GM12875 (cell line): ENCODE measurements around the gene SMARCB1.

ENCODE experiments used
- H3K4me3 ChIP-seq: one replicate; pipeline ENCODE4 v1.5.1; 2011; ENCODE audit warnings: low read depth, low read length, control low read depth
- CTCF ChIP-seq: IDR thresholded peaks from 2 replicates; pipeline ENCODE4 v1.5.1; 2011; ENCODE audit warnings: low read depth, mild to moderate bottlenecking, control low read depth, inconsistent platforms, low read length, moderate library complexity, borderline replicate concordance; ENCODE audit not compliant: insufficient read depth

SMARCB1 gene

DNA sequence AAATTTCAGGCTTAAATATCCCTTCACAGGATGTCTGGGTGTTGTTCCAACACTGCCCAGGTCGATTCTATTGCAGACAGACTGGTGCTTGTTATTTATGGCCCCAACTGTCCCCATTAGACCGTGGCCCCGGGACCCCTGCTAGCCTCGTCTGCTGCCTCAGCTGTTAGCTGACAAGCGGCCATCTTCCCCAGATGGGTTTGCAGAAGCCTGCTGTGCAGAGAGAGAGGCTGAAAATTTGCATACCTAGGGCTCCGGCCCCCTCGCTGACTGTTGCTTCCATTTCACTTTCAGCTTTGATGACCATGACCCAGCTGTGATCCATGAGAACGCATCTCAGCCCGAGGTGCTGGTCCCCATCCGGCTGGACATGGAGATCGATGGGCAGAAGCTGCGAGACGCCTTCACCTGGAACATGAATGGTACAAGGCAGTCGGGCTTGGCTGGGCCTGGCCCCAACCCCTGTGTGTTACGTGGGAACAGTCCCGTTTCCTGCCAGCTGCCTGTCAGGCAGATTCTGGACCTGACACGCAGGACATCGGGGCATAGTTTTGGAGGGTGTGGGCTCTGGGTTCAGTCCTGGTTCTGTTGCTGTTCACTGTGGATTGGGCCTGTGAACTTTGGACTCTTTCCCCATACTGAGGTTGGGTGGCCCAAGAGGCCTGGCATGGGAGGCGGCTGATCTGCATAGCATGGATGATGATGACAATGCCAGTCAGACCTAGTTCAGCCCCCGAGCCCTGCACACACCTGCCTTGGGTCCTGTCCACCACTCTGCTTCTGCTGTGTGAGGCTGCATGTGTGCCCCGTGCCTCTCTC is 16.4 kb downstream of the SMARCB1 start:
- TF ChIP-seq CTCF, result no peak
- H3K4me3 ChIP-seq, result no peak overlapping the region

- TF ChIP-seq CTCF, result no peak
- H3K4me3 ChIP-seq, result no peak overlapping the region
Measured at GRCh38 chr22:23804781-23805291, 18.1 kb downstream of the SMARCB1 start.

GRCh38 chr22:23806837-23807236 is 20.1 kb downstream of the SMARCB1 start:
- no peak overlapping the region for H3K4me3 ChIP-seq
- TF ChIP-seq CTCF, result no peak

- no peak for TF ChIP-seq CTCF
- no peak overlapping the region for H3K4me3 ChIP-seq
Measured at GRCh38 chr22:23812378-23812777, 25.6 kb downstream of the SMARCB1 start.

DNA sequence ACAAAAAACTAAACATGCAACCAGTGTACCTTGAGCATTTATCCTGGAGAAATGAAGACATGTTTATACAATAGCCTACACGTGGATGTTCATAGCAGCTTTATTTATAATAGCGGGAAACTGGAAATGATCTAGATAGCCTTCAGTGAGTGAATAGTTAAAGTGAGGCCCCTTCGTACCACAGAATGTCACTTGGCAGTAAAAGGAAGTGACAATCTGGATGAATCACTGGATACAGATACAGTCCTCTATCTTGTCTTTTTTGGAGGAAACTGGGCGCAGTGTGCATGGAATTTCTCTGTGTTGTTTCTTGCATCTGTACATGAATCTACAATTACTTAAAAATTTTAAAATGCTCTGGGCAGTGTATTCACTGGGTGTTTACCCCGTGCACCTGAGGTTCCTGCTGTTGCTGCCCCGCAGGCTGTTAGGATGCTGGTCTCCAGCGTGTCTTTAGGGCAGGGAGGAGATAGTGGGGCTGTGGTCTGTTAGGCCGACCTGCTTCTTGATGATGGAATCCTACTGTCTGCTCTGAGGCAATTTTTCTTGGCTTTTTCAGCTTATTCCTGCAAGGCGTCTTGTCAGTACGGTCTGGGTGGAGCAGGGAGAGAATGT is 28.9 kb downstream of the SMARCB1 start:
- TF ChIP-seq CTCF, result no peak
- no peak overlapping the region for H3K4me3 ChIP-seq

DNA sequence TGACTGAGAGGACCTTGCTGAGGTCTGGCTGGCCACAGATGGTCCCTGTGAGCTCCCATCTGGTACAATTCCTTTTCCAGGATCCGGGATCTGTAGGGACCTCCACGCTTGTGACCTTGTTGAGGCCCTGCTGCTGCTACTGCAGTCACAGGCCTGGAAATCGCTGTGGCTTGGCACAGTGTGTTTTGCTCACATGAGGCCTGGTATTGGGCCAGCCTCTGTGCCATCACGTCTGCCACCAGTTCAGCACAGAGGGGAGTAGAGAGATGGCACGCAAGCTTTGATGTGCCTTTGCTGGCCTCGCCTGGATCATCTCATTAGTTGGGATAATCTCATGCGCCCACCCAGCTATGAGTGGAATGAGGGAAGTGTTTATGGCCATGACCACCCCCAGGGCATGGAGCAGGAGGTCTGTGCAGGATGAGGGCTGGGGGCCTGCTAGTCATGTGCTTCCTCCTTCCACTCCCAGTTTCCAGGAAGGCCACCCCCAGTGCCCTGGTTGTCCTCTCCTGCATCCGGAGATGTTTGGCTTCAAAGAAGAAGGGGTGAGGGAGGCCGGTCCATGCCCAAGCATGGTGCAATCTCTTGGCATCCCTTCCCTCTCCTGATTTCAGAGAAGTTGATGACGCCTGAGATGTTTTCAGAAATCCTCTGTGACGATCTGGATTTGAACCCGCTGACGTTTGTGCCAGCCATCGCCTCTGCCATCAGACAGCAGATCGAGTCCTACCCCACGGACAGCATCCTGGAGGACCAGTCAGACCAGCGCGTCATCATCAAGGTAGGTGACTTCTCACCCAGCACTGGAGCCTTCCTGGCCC is 29.6 kb downstream of the SMARCB1 start:
- no peak for TF ChIP-seq CTCF
- H3K4me3 ChIP-seq, result no peak overlapping the region
